ENCODE measurements around the gene GRIK2.

The GRIK2 gene

DNA sequence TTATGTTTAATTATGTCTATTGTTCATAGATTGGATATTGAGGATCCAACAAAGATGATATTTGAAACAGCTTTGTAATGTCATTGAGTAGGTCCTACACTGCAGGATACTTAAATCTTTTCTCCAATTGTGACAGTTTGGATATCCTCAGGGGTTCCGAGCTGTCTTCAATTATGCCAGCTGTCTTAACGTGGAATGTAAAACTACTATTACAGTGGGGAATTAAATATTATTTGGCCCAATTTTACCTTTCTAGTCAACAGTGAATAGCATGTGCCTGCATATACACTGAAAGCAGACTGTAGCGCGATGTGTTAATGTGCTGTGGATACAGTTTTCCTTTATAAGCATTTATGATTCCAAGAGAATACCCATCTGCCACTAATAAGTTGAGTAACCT, 156.9 kb downstream of the GRIK2 start:
- TF ChIP-seq, protein P1, sequence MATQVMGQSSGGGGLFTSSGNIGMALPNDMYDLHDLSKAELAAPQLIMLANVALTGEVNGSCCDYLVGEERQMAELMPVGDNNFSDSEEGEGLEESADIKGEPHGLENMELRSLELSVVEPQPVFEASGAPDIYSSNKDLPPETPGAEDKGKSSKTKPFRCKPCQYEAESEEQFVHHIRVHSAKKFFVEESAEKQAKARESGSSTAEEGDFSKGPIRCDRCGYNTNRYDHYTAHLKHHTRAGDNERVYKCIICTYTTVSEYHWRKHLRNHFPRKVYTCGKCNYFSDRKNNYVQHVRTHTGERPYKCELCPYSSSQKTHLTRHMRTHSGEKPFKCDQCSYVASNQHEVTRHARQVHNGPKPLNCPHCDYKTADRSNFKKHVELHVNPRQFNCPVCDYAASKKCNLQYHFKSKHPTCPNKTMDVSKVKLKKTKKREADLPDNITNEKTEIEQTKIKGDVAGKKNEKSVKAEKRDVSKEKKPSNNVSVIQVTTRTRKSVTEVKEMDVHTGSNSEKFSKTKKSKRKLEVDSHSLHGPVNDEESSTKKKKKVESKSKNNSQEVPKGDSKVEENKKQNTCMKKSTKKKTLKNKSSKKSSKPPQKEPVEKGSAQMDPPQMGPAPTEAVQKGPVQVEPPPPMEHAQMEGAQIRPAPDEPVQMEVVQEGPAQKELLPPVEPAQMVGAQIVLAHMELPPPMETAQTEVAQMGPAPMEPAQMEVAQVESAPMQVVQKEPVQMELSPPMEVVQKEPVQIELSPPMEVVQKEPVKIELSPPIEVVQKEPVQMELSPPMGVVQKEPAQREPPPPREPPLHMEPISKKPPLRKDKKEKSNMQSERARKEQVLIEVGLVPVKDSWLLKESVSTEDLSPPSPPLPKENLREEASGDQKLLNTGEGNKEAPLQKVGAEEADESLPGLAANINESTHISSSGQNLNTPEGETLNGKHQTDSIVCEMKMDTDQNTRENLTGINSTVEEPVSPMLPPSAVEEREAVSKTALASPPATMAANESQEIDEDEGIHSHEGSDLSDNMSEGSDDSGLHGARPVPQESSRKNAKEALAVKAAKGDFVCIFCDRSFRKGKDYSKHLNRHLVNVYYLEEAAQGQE (IDR thresholded peaks at IDR 0.05; ENCODE audit: insufficient read depth in 1 of 2, low read depth in 2 of 2, low read length in 2 of 2), result no peak
- TF ChIP-seq POLR2AphosphoS5 (IDR thresholded peaks at IDR 0.05; ENCODE audit: low read depth, low read length) (no peak), SIN3A (IDR thresholded peaks at IDR 0.05; ENCODE audit: borderline replicate concordance, insufficient read depth, low read length) (no peak), FOXP2 (optimal IDR thresholded peaks at IDR 0.05; ENCODE audit: borderline replicate concordance, extremely low read depth, extremely low read length, insufficient read depth) (no peak), TAF1 (IDR thresholded peaks at IDR 0.05; ENCODE audit: borderline replicate concordance, insufficient read depth, low read length) (no peak)

DNA sequence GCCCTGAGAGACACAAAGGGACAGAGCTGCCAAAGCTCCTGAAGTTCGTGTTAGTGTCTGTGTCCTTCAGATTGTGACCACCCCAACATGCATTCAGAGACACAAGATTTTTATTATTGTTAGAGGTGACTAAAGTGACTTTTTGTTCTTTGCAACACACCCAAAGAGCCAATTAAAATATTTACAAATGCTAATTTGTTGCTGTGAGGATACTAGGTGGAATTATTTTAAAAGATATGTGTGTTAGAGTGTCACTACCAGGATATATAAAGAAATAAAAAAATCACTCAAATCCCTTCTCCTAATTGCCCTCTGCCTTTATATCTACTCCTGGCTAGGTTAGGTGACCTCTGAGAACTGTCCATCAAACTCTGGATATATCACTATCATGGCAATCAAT, 160.7 kb downstream of the GRIK2 start:
- no peak for TF ChIP-seq FOXP2 (optimal IDR thresholded peaks at IDR 0.05; ENCODE audit: borderline replicate concordance, extremely low read depth, extremely low read length, insufficient read depth)
- TF ChIP-seq, protein P1 (IDR thresholded peaks at IDR 0.05; ENCODE audit: insufficient read depth in 1 of 2, low read depth in 2 of 2, low read length in 2 of 2), result no peak
- no peak for TF ChIP-seq SIN3A (IDR thresholded peaks at IDR 0.05; ENCODE audit: borderline replicate concordance, insufficient read depth, low read length)
- TF ChIP-seq POLR2AphosphoS5 (IDR thresholded peaks at IDR 0.05; ENCODE audit: low read depth, low read length), result no peak
- no peak for TF ChIP-seq TAF1 (IDR thresholded peaks at IDR 0.05; ENCODE audit: borderline replicate concordance, insufficient read depth, low read length)

GRCh38 chr6:101558712-101559111, 165.2 kb downstream of the GRIK2 start:
- no peak for TF ChIP-seq TAF1 (IDR thresholded peaks at IDR 0.05; ENCODE audit: borderline replicate concordance, insufficient read depth, low read length)
- TF ChIP-seq, protein P1 (IDR thresholded peaks at IDR 0.05; ENCODE audit: insufficient read depth in 1 of 2, low read depth in 2 of 2, low read length in 2 of 2), result no peak

DNA sequence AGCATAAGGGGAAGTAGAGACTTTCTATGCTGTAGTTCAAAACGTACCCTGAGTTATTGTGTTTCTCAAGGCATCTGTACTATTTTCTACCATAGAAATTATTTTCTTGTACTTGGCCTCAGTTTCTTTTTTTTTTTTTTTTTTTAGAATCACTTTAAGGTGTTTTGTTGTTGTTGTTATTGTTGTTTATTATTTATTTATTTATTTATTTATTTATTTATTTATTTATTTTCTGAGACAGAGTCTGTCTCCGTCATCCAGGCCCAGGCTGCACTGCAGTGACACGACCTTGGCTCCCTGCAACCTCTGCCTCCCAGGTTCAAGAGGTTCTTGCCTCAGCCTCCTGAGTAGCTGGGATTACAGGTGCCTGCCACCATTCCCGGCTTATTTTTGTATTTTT, 179.1 kb downstream of the GRIK2 start:
- TF ChIP-seq TAF1 (IDR thresholded peaks at IDR 0.05; ENCODE audit: borderline replicate concordance, insufficient read depth, low read length), result no peak
- TF ChIP-seq SIN3A (IDR thresholded peaks at IDR 0.05; ENCODE audit: borderline replicate concordance, insufficient read depth, low read length), result no peak

GRCh38 chr6:101577091-101577490, 183.6 kb downstream of the GRIK2 start:
- no peak for TF ChIP-seq TAF1 (IDR thresholded peaks at IDR 0.05; ENCODE audit: borderline replicate concordance, insufficient read depth, low read length)
- TF ChIP-seq POLR2AphosphoS5 (IDR thresholded peaks at IDR 0.05; ENCODE audit: low read depth, low read length), result no peak
- TF ChIP-seq, protein P1 (IDR thresholded peaks at IDR 0.05; ENCODE audit: insufficient read depth in 1 of 2, low read depth in 2 of 2, low read length in 2 of 2), result no peak
- no peak for TF ChIP-seq SIN3A (IDR thresholded peaks at IDR 0.05; ENCODE audit: borderline replicate concordance, insufficient read depth, low read length)
- TF ChIP-seq FOXP2 (optimal IDR thresholded peaks at IDR 0.05; ENCODE audit: borderline replicate concordance, extremely low read depth, extremely low read length, insufficient read depth), result no peak

Measured in PFSK-1 (cell line).